A172 (cell line): ENCODE measurements around the gene FABP1. TPM values are rescaled to one million over a fixed set of nuclear protein-coding genes. Genes with fewer than 3 reads are reported as not detected.
A peak's percentile ranks its signal among the peaks of the same experiment; 100 is the strongest.

Source experiments
- DNase-seq: peaks from one replicate; pipeline ENCODE4 v3.0.0-alpha.2; 2015; ENCODE audit warnings: low spot score
- total RNA-seq: library from RNA; depleted of rRNA; stranded (reverse); fragments of >200 nt; shearing (Covaris generic); gene quantifications from 2 replicates; pipeline ENCODE4 v1.2.3, GENCODE V29; 2014; rRNA removed

Gene FABP1
- total RNA-seq, 1 experiment from 2014 or later: not detected

DNA sequence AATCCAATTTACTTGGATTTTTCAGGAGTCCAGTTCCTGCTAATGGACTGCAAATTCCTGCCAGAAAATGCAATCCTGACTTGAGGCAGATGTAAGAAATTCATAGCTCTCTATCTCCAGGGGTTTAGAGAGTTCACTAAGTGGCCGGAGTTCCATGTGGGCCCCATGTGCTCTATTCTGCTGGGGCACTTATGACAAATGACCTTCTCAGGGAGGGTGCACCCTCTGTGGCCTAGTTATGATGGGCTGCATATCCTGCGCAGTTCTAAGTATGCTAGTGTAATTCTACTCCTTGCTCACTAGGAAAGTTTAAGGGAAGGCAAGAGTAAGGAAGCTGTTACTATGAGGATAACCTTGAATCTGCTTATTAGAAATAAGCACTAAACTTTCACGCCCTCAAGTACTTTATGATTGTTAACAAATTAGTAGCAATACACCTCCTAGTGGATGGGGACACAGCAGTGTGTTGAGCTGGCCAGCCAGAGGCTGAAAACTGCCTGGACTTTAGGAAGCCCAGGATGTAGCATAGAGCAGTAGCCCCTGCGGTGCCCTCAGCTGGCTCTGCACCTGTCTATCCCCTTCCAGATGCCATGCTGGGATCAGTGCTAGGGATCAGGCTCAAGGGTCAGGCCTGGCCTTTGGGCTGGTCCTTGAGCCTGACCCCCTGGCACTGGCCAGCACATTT lies 45.8 kb downstream of the FABP1 start:
- DNase-seq: no peak

DNA sequence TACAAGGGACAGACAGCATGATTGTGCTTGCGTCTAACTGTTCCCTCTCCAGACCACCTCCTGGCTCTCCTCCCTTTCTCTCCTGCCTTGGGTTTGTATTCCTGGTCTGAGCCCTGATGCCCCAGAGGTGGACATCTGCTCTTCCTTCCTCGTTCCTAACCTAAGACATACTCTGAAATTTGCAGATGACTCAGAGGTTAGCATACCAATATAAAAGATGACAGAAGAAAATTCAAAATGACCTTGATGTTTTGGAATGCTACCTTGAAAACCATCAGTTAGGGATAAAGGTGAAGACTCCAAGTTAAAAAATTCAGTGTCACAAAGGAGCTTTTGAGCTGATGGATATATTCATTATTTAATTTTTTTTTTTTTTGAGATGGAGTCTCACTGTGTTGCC lies 47.3 kb downstream of the FABP1 start:
- DNase-seq: no peak

DNA sequence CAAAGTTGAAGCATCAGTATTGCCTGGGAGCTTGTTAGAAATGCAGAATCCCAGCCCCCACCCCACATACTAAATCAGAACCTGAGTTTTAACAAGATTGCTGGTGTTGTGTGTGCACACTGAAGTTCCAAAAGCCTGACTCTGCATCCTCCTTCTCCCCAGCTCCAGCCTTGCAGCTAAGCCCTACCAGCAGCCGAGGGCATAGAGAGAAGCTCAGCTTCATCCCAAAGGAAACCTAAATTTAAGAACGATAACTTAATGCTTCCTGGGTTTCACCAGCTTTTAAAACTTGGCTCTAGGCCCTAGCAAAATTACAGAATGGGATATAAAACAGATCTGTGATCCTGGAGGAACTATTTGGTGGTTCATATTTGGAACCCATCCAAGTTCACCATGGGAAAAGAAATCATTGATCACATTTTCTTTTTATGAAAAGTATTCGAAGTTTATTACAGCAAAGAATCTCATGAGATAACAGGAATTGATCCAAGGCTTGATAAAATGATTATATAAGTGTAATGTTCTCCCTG lies 49.2 kb downstream of the FABP1 start:
- no peak for DNase-seq

DNA sequence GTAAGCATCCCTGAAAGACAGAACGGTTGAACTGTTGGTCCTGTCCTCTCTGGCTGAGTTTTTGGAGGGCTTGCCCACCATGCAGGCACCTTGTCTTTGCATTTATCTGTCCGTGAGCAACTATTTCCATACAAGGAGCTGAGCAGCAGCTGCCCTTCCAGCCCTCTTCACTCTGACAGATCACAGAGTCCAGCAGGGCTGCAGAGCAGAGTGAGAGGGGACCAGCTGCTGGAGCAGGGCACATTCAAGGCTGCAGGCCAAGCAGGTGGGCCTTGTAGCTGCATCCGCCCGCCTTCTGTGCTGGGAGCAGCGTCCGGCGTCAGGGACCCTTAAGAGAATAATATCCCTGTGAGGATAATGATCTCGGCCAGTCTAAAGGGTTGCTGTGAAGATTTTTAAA lies 50.8 kb downstream of the FABP1 start:
- DNase-seq: no peak

DNA sequence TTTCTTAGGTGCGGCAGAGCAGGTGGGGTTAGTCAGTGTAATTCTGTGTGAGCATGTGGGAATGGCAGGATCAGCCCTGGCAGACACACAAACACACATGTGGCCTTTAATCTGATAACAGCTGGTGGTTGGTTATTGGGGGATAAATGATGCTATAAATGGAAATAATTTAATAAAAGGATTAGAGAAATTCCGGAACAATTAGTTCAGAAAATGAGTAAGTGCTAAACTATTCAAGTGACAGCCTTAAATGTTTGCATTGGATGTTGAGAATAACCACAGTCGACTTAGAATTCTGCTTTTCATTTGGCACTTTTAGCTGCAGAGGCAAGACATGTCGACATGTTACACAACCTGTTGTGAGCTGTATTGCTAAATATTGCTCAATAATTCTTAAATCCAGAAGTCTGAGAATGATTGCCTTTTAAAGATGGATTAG lies 53.0 kb downstream of the FABP1 start:
- peak; percentile 60 for DNase-seq

DNA sequence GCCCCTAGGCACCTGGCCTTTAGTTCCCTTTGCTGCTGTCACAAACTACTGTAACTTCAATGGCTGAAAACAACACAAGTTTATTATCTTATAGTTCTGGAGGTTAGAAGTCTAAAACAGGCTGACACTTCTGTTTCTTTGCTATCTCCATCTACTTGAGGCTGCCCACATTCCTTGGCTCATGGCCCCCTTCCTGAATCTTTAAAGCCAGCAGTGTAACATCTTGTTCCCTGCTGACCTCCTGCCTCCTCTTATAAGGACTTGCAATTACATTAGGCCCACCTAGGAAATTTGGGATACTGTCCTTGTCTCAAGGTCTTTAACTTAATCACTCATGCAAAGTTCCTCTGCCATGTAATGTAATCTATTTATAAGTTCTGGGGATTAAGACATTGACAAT lies 53.7 kb downstream of the FABP1 start:
- no peak for DNase-seq

Other genes with a start within 250 kb of the FABP1 start
- gene RNU2-63P, start 111.5 kb downstream of the FABP1 start, total RNA-seq: not detected in 2 replicates
- gene KRCC1, start 72.3 kb downstream of the FABP1 start, total RNA-seq: 41.7 and 63.6 TPM in 2 replicates
- not detected in 2 replicates for gene SMYD1, start 60.2 kb downstream of the FABP1 start, total RNA-seq
- 0.95 and 2.2 TPM in 2 replicates for gene THNSL2, start 42.3 kb upstream of the FABP1 start, total RNA-seq